GM12892 (cell line): Measurements from ENCODE around the gene TMEM214.

Experiments used
- POLR2A ChIP-seq: IDR thresholded peaks from 2 replicates; pipeline ENCODE4 v1.6.1; 2011; ENCODE audit warnings: low read depth, low read length, control low read depth
- POLR2AphosphoS5 ChIP-seq: IDR thresholded peaks from 2 replicates; pipeline ENCODE4 v1.6.1; 2011; ENCODE audit warnings: low read depth, low read length, control low read depth

DNA sequence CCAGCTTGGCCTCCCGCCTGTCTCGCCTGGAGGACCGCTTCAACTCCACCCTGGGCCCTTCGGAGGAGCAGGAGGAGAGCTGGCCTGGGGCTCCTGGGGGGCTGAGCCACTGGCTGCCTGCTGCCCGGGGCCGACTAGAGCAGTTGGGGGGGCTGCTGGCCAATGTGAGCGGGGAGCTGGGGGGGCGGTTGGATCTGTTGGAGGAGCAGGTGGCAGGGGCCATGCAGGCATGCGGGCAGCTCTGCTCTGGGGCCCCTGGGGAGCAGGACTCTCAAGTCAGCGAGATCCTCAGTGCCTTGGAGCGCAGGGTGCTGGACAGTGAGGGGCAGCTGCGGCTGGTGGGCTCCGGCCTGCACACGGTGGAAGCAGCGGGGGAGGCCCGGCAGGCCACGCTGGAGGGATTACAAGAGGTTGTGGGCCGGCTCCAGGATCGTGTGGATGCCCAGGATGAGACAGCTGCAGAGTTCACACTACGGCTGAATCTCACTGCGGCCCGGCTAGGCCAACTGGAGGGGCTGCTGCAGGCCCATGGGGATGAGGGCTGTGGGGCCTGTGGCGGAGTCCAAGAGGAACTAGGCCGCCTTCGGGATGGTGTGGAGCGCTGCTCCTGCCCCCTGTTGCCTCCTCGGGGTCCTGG, 50.1 kb downstream of the TMEM214 start:
- no peak for TF ChIP-seq POLR2A
- TF ChIP-seq POLR2AphosphoS5, result no peak
